Measurements from ENCODE around the gene CAMK2A.

Gene CAMK2A

DNA sequence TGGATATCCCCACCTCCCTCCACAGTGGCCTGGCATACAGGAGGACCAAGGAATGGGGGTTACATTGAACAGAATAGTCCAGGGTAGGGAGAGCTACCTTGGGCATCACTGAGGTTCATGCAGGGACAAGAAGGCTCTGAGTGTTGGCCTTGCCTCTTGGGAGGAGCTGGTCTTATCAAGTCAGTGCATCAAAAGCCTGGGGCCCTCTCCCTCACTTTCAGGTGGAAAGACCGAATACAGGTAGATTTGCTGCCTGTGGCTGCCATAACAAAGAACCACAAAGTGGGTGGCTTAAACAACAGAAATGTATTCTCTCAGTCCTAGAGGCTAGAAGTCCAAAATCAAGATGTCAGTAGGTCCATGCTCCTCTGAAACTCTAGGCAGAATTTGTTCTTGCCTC, 31.6 kb upstream of the CAMK2A start:
- no peaks in the 10 kb centered on the region for H3K79me2 ChIP-seq (ENCODE audit: insufficient read depth, low read length)
- no peaks in the 10 kb centered on the region for H3K9me3 ChIP-seq (ENCODE audit: insufficient read depth, low read length)
- no peaks in the 10 kb centered on the region for H3F3A ChIP-seq (ENCODE audit: insufficient read depth)
- no peaks in the 10 kb centered on the region for H3K9me2 ChIP-seq (replicated peaks; ENCODE audit: insufficient read depth, low read length)
- H3K9ac ChIP-seq (ENCODE audit: low read length): no peak overlapping the region
- no peaks in the 10 kb centered on the region for H4K20me1 ChIP-seq (ENCODE audit: low read depth, low read length)
- H3K27ac ChIP-seq (ENCODE audit: low read depth, low read length): no peak overlapping the region
- H3K4me3 ChIP-seq (ENCODE audit: insufficient read depth, low read length, poor library complexity, severe bottlenecking): no peak overlapping the region
- H2AFZ ChIP-seq (ENCODE audit: low read depth, low read length, severe bottlenecking): no peak overlapping the region
- no peaks in the 10 kb centered on the region for H3K27me3 ChIP-seq (ENCODE audit: low read length)
- H3K36me3 ChIP-seq (ENCODE audit: low read length): no peaks in the 10 kb centered on the region
- TF ChIP-seq, protein P1, sequence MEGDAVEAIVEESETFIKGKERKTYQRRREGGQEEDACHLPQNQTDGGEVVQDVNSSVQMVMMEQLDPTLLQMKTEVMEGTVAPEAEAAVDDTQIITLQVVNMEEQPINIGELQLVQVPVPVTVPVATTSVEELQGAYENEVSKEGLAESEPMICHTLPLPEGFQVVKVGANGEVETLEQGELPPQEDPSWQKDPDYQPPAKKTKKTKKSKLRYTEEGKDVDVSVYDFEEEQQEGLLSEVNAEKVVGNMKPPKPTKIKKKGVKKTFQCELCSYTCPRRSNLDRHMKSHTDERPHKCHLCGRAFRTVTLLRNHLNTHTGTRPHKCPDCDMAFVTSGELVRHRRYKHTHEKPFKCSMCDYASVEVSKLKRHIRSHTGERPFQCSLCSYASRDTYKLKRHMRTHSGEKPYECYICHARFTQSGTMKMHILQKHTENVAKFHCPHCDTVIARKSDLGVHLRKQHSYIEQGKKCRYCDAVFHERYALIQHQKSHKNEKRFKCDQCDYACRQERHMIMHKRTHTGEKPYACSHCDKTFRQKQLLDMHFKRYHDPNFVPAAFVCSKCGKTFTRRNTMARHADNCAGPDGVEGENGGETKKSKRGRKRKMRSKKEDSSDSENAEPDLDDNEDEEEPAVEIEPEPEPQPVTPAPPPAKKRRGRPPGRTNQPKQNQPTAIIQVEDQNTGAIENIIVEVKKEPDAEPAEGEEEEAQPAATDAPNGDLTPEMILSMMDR (IDR thresholded peaks at IDR 0.05; ENCODE audit: insufficient read depth, low read length, poor library complexity, severe bottlenecking): no peak
- TF ChIP-seq EZH2phosphoT487 (conservative IDR thresholded peaks at IDR 0.05; ENCODE audit: low read length): no peak
- H3K4me2 ChIP-seq (ENCODE audit: low read depth, low read length, poor library complexity, severe bottlenecking): no peak overlapping the region

DNA sequence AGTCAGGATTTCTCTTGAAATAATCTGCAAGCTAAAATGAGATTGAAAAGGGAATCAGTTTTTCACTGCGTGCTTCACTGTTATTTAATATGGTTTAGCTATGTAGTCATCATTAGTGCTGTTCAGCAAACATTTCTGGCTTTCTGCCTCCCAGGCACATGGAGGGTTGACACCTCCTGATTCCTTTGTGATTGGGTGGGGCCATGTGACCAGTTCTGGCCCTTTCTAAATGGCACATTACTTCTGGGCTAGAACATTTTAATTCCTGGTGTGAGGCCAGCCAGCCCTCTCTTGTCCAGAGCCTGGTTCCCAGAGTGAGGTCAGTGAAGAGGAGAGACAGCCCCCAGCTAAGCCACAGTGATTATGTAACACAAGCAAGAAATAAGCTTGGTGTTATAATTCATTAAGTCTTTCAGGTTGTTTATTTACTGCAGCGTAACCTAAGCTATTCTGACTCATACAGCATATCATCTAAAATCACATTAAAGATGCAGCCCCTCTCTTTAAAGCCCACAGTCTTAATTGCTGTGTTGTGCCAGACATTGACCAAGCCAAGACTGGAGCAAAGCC, 30.6 kb upstream of the CAMK2A start:
- Histone ChIP-seq H3K27ac (ENCODE audit: low read depth, low read length) (no peak overlapping the region), H3K27me3 (ENCODE audit: low read length) (no peaks in the 10 kb centered on the region), H3F3A (ENCODE audit: insufficient read depth) (no peaks in the 10 kb centered on the region), H3K36me3 (ENCODE audit: low read length) (no peaks in the 10 kb centered on the region), H4K20me1 (ENCODE audit: low read depth, low read length) (no peaks in the 10 kb centered on the region), H3K9ac (ENCODE audit: low read length) (no peak overlapping the region), H3K4me2 (ENCODE audit: low read depth, low read length, poor library complexity, severe bottlenecking) (no peak overlapping the region), H3K9me3 (ENCODE audit: insufficient read depth, low read length) (no peaks in the 10 kb centered on the region), H3K9me2 (replicated peaks; ENCODE audit: insufficient read depth, low read length) (no peaks in the 10 kb centered on the region), H2AFZ (ENCODE audit: low read depth, low read length, severe bottlenecking) (no peak overlapping the region), H3K79me2 (ENCODE audit: insufficient read depth, low read length) (no peaks in the 10 kb centered on the region), H3K4me3 (ENCODE audit: insufficient read depth, low read length, poor library complexity, severe bottlenecking) (no peak overlapping the region)
- TF ChIP-seq EZH2phosphoT487 (conservative IDR thresholded peaks at IDR 0.05; ENCODE audit: low read length): no peak
- TF ChIP-seq, protein P1 (IDR thresholded peaks at IDR 0.05; ENCODE audit: insufficient read depth, low read length, poor library complexity, severe bottlenecking): no peak

DNA sequence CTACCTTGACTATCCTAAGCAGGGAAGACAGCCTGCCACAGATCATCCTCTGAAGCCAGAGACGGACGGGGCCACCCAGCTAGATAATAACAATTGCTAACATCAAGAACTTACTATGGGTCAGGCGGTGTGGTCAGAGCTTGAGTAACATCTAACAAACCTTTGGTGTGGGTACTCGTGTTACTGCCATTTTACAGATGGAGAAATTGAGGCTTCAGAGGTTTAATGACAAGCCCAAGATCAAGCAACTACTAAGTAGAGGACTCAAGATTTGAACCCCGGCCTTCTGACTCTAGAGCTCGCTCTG, 29.9 kb upstream of the CAMK2A start:
- Histone ChIP-seq H3K4me2 (ENCODE audit: low read depth, low read length, poor library complexity, severe bottlenecking) (no peak overlapping the region), H3K79me2 (ENCODE audit: insufficient read depth, low read length) (no peaks in the 10 kb centered on the region), H4K20me1 (ENCODE audit: low read depth, low read length) (no peaks in the 10 kb centered on the region), H3K9me2 (replicated peaks; ENCODE audit: insufficient read depth, low read length) (no peaks in the 10 kb centered on the region), H2AFZ (ENCODE audit: low read depth, low read length, severe bottlenecking) (no peak overlapping the region), H3K9ac (ENCODE audit: low read length) (no peak overlapping the region), H3K4me3 (ENCODE audit: insufficient read depth, low read length, poor library complexity, severe bottlenecking) (no peak overlapping the region), H3K9me3 (ENCODE audit: insufficient read depth, low read length) (no peaks in the 10 kb centered on the region), H3K27me3 (ENCODE audit: low read length) (no peaks in the 10 kb centered on the region), H3K27ac (ENCODE audit: low read depth, low read length) (no peak overlapping the region), H3K36me3 (ENCODE audit: low read length) (no peaks in the 10 kb centered on the region), H3F3A (ENCODE audit: insufficient read depth) (no peaks in the 10 kb centered on the region)
- TF ChIP-seq, protein P1 (IDR thresholded peaks at IDR 0.05; ENCODE audit: insufficient read depth, low read length, poor library complexity, severe bottlenecking): no peak
- no peak for TF ChIP-seq EZH2phosphoT487 (conservative IDR thresholded peaks at IDR 0.05; ENCODE audit: low read length)
